H1 (cell line): ENCODE measurements around the gene MRI1.

Experiments
- CTCF ChIP-seq, 3 experiments: IDR thresholded peaks; 1 replicate in 2 of 3; 2 replicates in 1 of 3; pipeline versions ENCODE4 v1.5.1 to v1.6.1; 2011; ENCODE audit warnings: low read length in 3 of 3, mild to moderate bottlenecking in 3 of 3, inconsistent platforms in 2 of 3, low read depth in 1 of 3, moderate library complexity in 1 of 3; ENCODE audit not compliant: insufficient read depth in 1 of 3; ENCODE audit errors: control extremely low read depth in 1 of 3
- EZH2 ChIP-seq: fragments of 200-600 bp; sonication (generic); IDR thresholded peaks from 2 replicates; pipeline ENCODE4 v1.7.1; 2012; ENCODE audit warnings: low read depth, mild to moderate bottlenecking, moderate library complexity, low read length, inconsistent platforms; ENCODE audit not compliant: severe bottlenecking
- POLR2A ChIP-seq, 2 experiments: IDR thresholded peaks; 1 replicate in 1 of 2; 2 replicates in 1 of 2; pipeline ENCODE4 v1.6.1; 2011; ENCODE audit warnings: low read depth in 2 of 2, low read length in 2 of 2, mild to moderate bottlenecking in 2 of 2; ENCODE audit errors: control extremely low read depth in 1 of 2
- RAD21 ChIP-seq, 2 experiments: IDR thresholded peaks in 1 of 2; conservative IDR thresholded peaks in 1 of 2; 2 replicates each; pipeline ENCODE4 v1.6.1; 2011; ENCODE audit warnings: low read depth in 2 of 2, low read length in 2 of 2, improper control_type of control experiment in 1 of 2, inconsistent platforms in 1 of 2, mild to moderate bottlenecking in 1 of 2, moderate library complexity in 1 of 2
- SIN3A ChIP-seq, 2 experiments: IDR thresholded peaks in 1 of 2; conservative IDR thresholded peaks in 1 of 2; 2 replicates each; pipeline ENCODE4 v1.6.1; 2011 to 2012; ENCODE audit warnings: low read length in 2 of 2, improper control_type of control experiment in 1 of 2, low read depth in 1 of 2, mild to moderate bottlenecking in 1 of 2
- TAF1 ChIP-seq: IDR thresholded peaks from 2 replicates; pipeline ENCODE4 v1.6.1; 2011; ENCODE audit warnings: mild to moderate bottlenecking, low read depth, low read length
- ZNF274 ChIP-seq: IDR thresholded peaks from 2 replicates; pipeline ENCODE4 v1.7.0; 2012; ENCODE audit warnings: low read length, borderline replicate concordance; ENCODE audit errors: extremely low read depth

- TF ChIP-seq TAF1 (no peak), POLR2A (IDR thresholded peaks at IDR 0.05; ENCODE audit: control extremely low read depth in 1 of 2, low read depth in 2 of 2, low read length in 2 of 2) (no peak), EZH2 (no peak), RAD21 (IDR thresholded peaks at IDR 0.05 in 1 of 2, conservative IDR thresholded peaks at IDR 0.05 in 1 of 2; ENCODE audit: low read depth in 2 of 2, low read length in 2 of 2) (no peak), ZNF274 (no peak), CTCF (IDR thresholded peaks at IDR 0.05; ENCODE audit: control extremely low read depth in 1 of 3, insufficient read depth in 1 of 3, low read depth in 1 of 3, low read length in 3 of 3) (no peak), SIN3A (conservative IDR thresholded peaks at IDR 0.05 in 1 of 2, IDR thresholded peaks at IDR 0.05 in 1 of 2; ENCODE audit: low read depth in 1 of 2, low read length in 2 of 2) (no peak)
Measured at GRCh38 chr19:13756210-13756609, 8.1 kb upstream of the MRI1 start.
